ENCODE measurements around the gene SRRM4.

GRCh38 chr12:119178544-119179334 lies 197.4 kb downstream of the SRRM4 start, which contains the start of gene HSPB8:
- no peak for TF ChIP-seq TAF1 (IDR thresholded peaks at IDR 0.05; ENCODE audit: low read depth)
- no peak for TF ChIP-seq EP300 (IDR thresholded peaks at IDR 0.05; ENCODE audit: borderline replicate concordance)
- no peak for TF ChIP-seq FOXM1 (IDR thresholded peaks at IDR 0.05; ENCODE audit: borderline replicate concordance, low read depth)
- no peak for TF ChIP-seq MAX (IDR thresholded peaks at IDR 0.05)
- TF ChIP-seq CREB1 (IDR thresholded peaks at IDR 0.05; ENCODE audit: low read depth): no peak
- TF ChIP-seq RAD21 (IDR thresholded peaks at IDR 0.05; ENCODE audit: low read depth): no peak
- no peak for TF ChIP-seq ZBTB7A (IDR thresholded peaks at IDR 0.05; ENCODE audit: low read depth)
- TF ChIP-seq YY1 (IDR thresholded peaks at IDR 0.05; ENCODE audit: low read depth): no peak
- no peak for TF ChIP-seq REST (IDR thresholded peaks at IDR 0.05; ENCODE audit: low read depth)
- TF ChIP-seq TCF12 (IDR thresholded peaks at IDR 0.05; ENCODE audit: low read depth): no peak
- no peak for TF ChIP-seq TEAD4 (IDR thresholded peaks at IDR 0.05)
- TF ChIP-seq EGR1 (IDR thresholded peaks at IDR 0.05): no peak
- no peak for TF ChIP-seq CEBPB (IDR thresholded peaks at IDR 0.05)
